Keratinocyte (primary cell): ENCODE data around the gene ZNF19. TPM values are rescaled to one million over a fixed set of nuclear protein-coding genes. Genes with fewer than 3 reads are reported as not detected.

ENCODE experiments used
- DNase-seq: peaks from one replicate; pipeline ENCODE4 v3.0.0-alpha.2; 2011; ENCODE audit warnings: low read depth, missing footprints, low spot score
- FAIRE-seq: peaks from 2 replicates; lab custom pipeline; 2011; peaks lifted over from hg19 to GRCh38; lab: Jason Lieb, UNC
- H2AFZ ChIP-seq: 2 replicates; pipeline ENCODE4 v1.6.0; 2012; ENCODE audit warnings: low read length, control low read depth, inconsistent platforms; ENCODE audit not compliant: control insufficient read depth
- H3K27ac ChIP-seq: 2 replicates; pipeline ENCODE4 v1.5.1; 2011; ENCODE audit warnings: low read length; ENCODE audit not compliant: control insufficient read depth, insufficient read depth
- H3K27me3 ChIP-seq: 3 replicates; pipeline ENCODE4 v1.6.0; 2011; ENCODE audit warnings: low read length; ENCODE audit not compliant: control insufficient read depth, insufficient read depth; ENCODE audit errors: extremely low read depth
- H3K36me3 ChIP-seq, 2 experiments: 2 replicates in 1 of 2; 3 replicates in 1 of 2; pipeline ENCODE4 v1.5.1; 2011; ENCODE audit warnings: low read length in 2 of 2, mild to moderate bottlenecking in 1 of 2; ENCODE audit not compliant: control insufficient read depth in 2 of 2, insufficient read depth in 2 of 2; ENCODE audit errors: extremely low read depth in 1 of 2
- H3K4me1 ChIP-seq: 3 replicates; pipeline ENCODE4 v1.5.1; 2011; ENCODE audit warnings: low read length; ENCODE audit not compliant: control insufficient read depth, insufficient read depth; ENCODE audit errors: extremely low read depth
- H3K4me2 ChIP-seq: 3 replicates; pipeline ENCODE4 v1.6.0; 2011; ENCODE audit warnings: low read depth, low read length; ENCODE audit not compliant: control insufficient read depth, insufficient read depth; ENCODE audit errors: extremely low read depth
- H3K4me3 ChIP-seq, 3 experiments: fragments of 200-600 bp in 1 of 3; sonication (generic) in 1 of 3; 2 replicates in 2 of 3; 3 replicates in 1 of 3; pipeline ENCODE4 v1.5.1; 2011 to 2016; ENCODE audit warnings: low read length in 3 of 3, mild to moderate bottlenecking in 3 of 3, control low read depth in 2 of 3, inconsistent platforms in 1 of 3, low read depth in 1 of 3, mixed read lengths in 1 of 3, mixed run types in 1 of 3, moderate library complexity in 1 of 3; ENCODE audit not compliant: control insufficient read depth in 2 of 3, insufficient read depth in 2 of 3; ENCODE audit errors: extremely low read depth in 1 of 3
- H3K79me2 ChIP-seq: 2 replicates; pipeline ENCODE4 v1.6.0; 2012; ENCODE audit warnings: low read length; ENCODE audit not compliant: control insufficient read depth, insufficient read depth
- H3K9ac ChIP-seq: 3 replicates; pipeline ENCODE4 v1.6.0; 2011; ENCODE audit warnings: low read length; ENCODE audit not compliant: control insufficient read depth, insufficient read depth; ENCODE audit errors: extremely low read depth
- H3K9me1 ChIP-seq: 3 replicates; pipeline ENCODE4 v1.6.0; 2011; ENCODE audit warnings: low read length; ENCODE audit not compliant: control insufficient read depth, insufficient read depth; ENCODE audit errors: extremely low read depth
- H3K9me3 ChIP-seq: 2 replicates; pipeline ENCODE4 v1.5.1; 2012; ENCODE audit warnings: low read depth, low read length; ENCODE audit not compliant: control insufficient read depth
- H4K20me1 ChIP-seq: 3 replicates; pipeline ENCODE4 v1.6.0; 2011; ENCODE audit warnings: low read length; ENCODE audit not compliant: control insufficient read depth, insufficient read depth; ENCODE audit errors: extremely low read depth
- CTCF ChIP-seq, 3 experiments: IDR thresholded peaks in 1 of 3; conservative IDR thresholded peaks in 1 of 3; optimal IDR thresholded peaks in 1 of 3; 2 replicates in 2 of 3; 3 replicates in 1 of 3; pipeline versions ENCODE3 to v1.5.1; 2011; ENCODE audit warnings: low read length in 3 of 3, mild to moderate bottlenecking in 3 of 3, moderate library complexity in 2 of 3, control low read depth in 1 of 3, inconsistent platforms in 1 of 3; ENCODE audit not compliant: insufficient read depth in 2 of 3; ENCODE audit errors: extremely low read depth in 1 of 3
- EZH2 ChIP-seq: IDR thresholded peaks from one replicate; pipeline ENCODE4 v1.6.1; 2012; ENCODE audit warnings: inconsistent platforms, mild to moderate bottlenecking, low read length, moderate library complexity
- dilution Hi-C: fragments of 300-500 bp; cut with MboI; formaldehyde crosslinking; loops from one replicate; pipeline ENCODE4 v1.7.0; 2020; ENCODE audit warnings: low sequenced_read_pairs; ENCODE audit not compliant: extremely low pct_ligation_motif_present
- polyA plus RNA-seq, 5 experiments: library from polyadenylated mRNA; depleted of rRNA in 3 of 5; stranded (reverse) in 3 of 5; stranded (forward) in 1 of 5; unstranded in 1 of 5; fragments of >200 nt; gene quantifications; 1 replicate in 1 of 5; 2 replicates in 3 of 5; 3 replicates in 1 of 5; pipeline versions ENCODE4 v1.2.1 to v1.2.3, GENCODE V29; 2011 to 2012; ENCODE audit warnings: missing spikeins in 2 of 5, low read depth in 1 of 5, low replicate concordance in 1 of 5

ZNF19 gene
- polyA plus RNA-seq, 1 donor (not counting 4 experiments of a cell fraction or from before 2014, with no cell fraction given), result 1.7 TPM

GRCh38 chr16:71501547-71501946 lies 12.4 kb upstream of the ZNF19 start:
- no peak for DNase-seq
- H2AFZ ChIP-seq, result no peak overlapping the region
- no peak overlapping the region for H3K27ac ChIP-seq
- no peak overlapping the region for H3K4me2 ChIP-seq
- no peaks in the 10 kb centered on the region for H4K20me1 ChIP-seq
- no peaks in the 10 kb centered on the region for H3K79me2 ChIP-seq
- no peak overlapping the region for H3K4me3 ChIP-seq
- H3K4me1 ChIP-seq, result no peaks in the 10 kb centered on the region
- H3K9ac ChIP-seq, result no peak overlapping the region
- TF ChIP-seq EZH2, result no peak
- TF ChIP-seq CTCF (optimal IDR thresholded peaks at IDR 0.05 in 1 of 3, IDR thresholded peaks at IDR 0.05 in 1 of 3, conservative IDR thresholded peaks at IDR 0.05 in 1 of 3; ENCODE audit: extremely low read depth in 1 of 3, insufficient read depth in 2 of 3, low read length in 3 of 3), result peak in 1 of 3 experiments; percentile 28
- H3K9me1 ChIP-seq, result no peaks in the 10 kb centered on the region
- dilution Hi-C loops, result no loop called here
- no peaks in the 10 kb centered on the region for H3K36me3 ChIP-seq
- no peaks in the 10 kb centered on the region for H3K27me3 ChIP-seq
- no peak for FAIRE-seq
- no peaks in the 10 kb centered on the region for H3K9me3 ChIP-seq

DNA sequence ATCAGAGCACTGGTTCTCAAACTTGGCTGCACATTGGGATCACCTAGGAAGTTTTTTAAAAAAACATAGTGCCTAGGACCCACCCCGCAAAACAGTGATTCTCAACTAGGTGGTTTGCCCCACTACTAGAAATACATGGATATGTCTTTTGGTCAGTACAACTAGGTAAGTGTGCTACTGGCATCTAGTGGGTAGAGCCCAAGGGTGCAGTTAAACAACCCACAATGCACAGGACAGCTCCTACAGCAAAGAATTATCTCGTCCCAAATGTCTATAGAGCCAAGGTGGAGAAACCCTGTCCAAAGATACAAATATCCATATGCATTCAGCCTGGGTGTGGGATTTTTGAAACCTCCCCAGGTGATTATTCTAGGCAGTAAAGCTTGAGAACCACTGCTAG lies 11.8 kb upstream of the ZNF19 start:
- FAIRE-seq (no peak), DNase-seq (no peak)
- no peaks in the 10 kb centered on the region for H3K4me1 ChIP-seq
- dilution Hi-C loops, result no loop called here
- H3K27me3 ChIP-seq, result no peaks in the 10 kb centered on the region
- no peak overlapping the region for H3K9ac ChIP-seq
- no peak overlapping the region for H3K4me2 ChIP-seq
- TF ChIP-seq EZH2 (no peak), CTCF (optimal IDR thresholded peaks at IDR 0.05 in 1 of 3, IDR thresholded peaks at IDR 0.05 in 1 of 3, conservative IDR thresholded peaks at IDR 0.05 in 1 of 3; ENCODE audit: extremely low read depth in 1 of 3, insufficient read depth in 2 of 3, low read length in 3 of 3) (peak in 1 of 3 experiments; percentile 15)
- H3K9me3 ChIP-seq, result no peaks in the 10 kb centered on the region
- no peak overlapping the region for H3K4me3 ChIP-seq
- H3K9me1 ChIP-seq, result no peaks in the 10 kb centered on the region
- H3K27ac ChIP-seq, result no peak overlapping the region
- H3K79me2 ChIP-seq, result no peaks in the 10 kb centered on the region
- no peak overlapping the region for H2AFZ ChIP-seq
- no peaks in the 10 kb centered on the region for H3K36me3 ChIP-seq
- H4K20me1 ChIP-seq, result no peaks in the 10 kb centered on the region
